GM12892 (cell line): ENCODE measurements around the gene COX19.

ENCODE experiments used
- POLR2A ChIP-seq: IDR thresholded peaks from 2 replicates; pipeline ENCODE4 v1.6.1; 2011; ENCODE audit warnings: low read depth, low read length, control low read depth
- POLR2AphosphoS5 ChIP-seq: IDR thresholded peaks from 2 replicates; pipeline ENCODE4 v1.6.1; 2011; ENCODE audit warnings: low read depth, low read length, control low read depth
- TAF1 ChIP-seq: IDR thresholded peaks from 2 replicates; pipeline ENCODE4 v1.6.1; 2011; ENCODE audit warnings: low read depth, mild to moderate bottlenecking, control low read depth, low read length, borderline replicate concordance

- TF ChIP-seq POLR2AphosphoS5 = no peak
- no peak for TF ChIP-seq POLR2A
- no peak for TF ChIP-seq TAF1
Measured at GRCh38 chr7:990933-991728, 15.8 kb upstream of the COX19 start.
